Panc1 (cell line): Measurements from ENCODE around the gene MSH4. TPM values are rescaled to one million over a fixed set of nuclear protein-coding genes. Genes with fewer than 3 reads are reported as not detected.

Source experiments
- ATAC-seq: fragments of 200-7000 bp; cut with Tn5 transposase; 2 replicates; pipeline ENCODE4 v1.9.1; 2020; ENCODE audit warnings: mild to moderate bottlenecking, moderate library complexity
- BruUV-seq: library from RNA; stranded (reverse); fragments of 400-500 nt; replicated peaks from 2 replicates; lab custom pipeline; 2021; lab: Mats Ljungman, UMichigan
- CTCF ChIA-PET: fragments of 300-600 bp; sonication (Branson Sonifier 250); formaldehyde crosslinking; loops from one replicate; lab custom pipeline; 2022; ENCODE audit warnings: antibody characterized with exemption; lab: Charles Lee
- POLR2A ChIA-PET: fragments of 300-600 bp; sonication (Branson Sonifier 250); formaldehyde crosslinking; loops from one replicate; lab custom pipeline; 2022; ENCODE audit warnings: antibody characterized with exemption; lab: Charles Lee
- DNase-seq: peaks from one replicate; pipeline ENCODE4 v3.0.0-alpha.2; 2010; ENCODE audit warnings: low read depth, low spot score
- H3K27ac ChIP-seq: 2 replicates; pipeline ENCODE4 v1.5.1; 2011; ENCODE audit warnings: mild to moderate bottlenecking, low read length, inconsistent platforms
- H3K27me3 ChIP-seq: fragments of 200-500 bp; sonication (Bioruptor generic); 2 replicates; pipeline ENCODE4 v1.6.0; 2014; ENCODE audit warnings: low read length, inconsistent platforms; ENCODE audit not compliant: control insufficient read depth, insufficient read depth
- H3K36me3 ChIP-seq: fragments of 200-500 bp; sonication (Bioruptor generic); 2 replicates; pipeline ENCODE4 v1.5.1; 2014; ENCODE audit warnings: inconsistent platforms, mild to moderate bottlenecking, low read length, moderate library complexity; ENCODE audit not compliant: control insufficient read depth, insufficient read depth
- H3K4me1 ChIP-seq: 2 replicates; pipeline ENCODE4 v1.5.1; 2011; ENCODE audit warnings: inconsistent platforms, mild to moderate bottlenecking, low read length, moderate library complexity; ENCODE audit not compliant: control insufficient read depth, insufficient read depth
- H3K4me3 ChIP-seq, 2 experiments: 2 replicates each; pipeline ENCODE4 v1.5.1; 2011 to 2012; ENCODE audit warnings: low read depth in 2 of 2, low read length in 2 of 2, mild to moderate bottlenecking in 2 of 2, inconsistent platforms in 1 of 2, moderate library complexity in 1 of 2
- H3K9me3 ChIP-seq: fragments of 200-500 bp; sonication (Bioruptor generic); 2 replicates; pipeline ENCODE4 v1.5.1; 2014; ENCODE audit warnings: low read depth, mild to moderate bottlenecking, inconsistent platforms, low read length, moderate library complexity; ENCODE audit not compliant: control insufficient read depth, insufficient read depth
- POLR2AphosphoS5 ChIP-seq: IDR thresholded peaks from 2 replicates; pipeline ENCODE4 v1.6.1; 2012; ENCODE audit warnings: mild to moderate bottlenecking, low read depth, low read length, moderate library complexity
- SIN3A ChIP-seq: IDR thresholded peaks from 2 replicates; pipeline ENCODE4 v1.6.1; 2012; ENCODE audit warnings: low read depth, mild to moderate bottlenecking, low read length, moderate library complexity, borderline replicate concordance; ENCODE audit not compliant: insufficient read depth
- TCF7L2 ChIP-seq: IDR thresholded peaks from 2 replicates; pipeline ENCODE4 v1.6.1; 2011; ENCODE audit warnings: mild to moderate bottlenecking, low read depth, low read length, inconsistent platforms
- in situ Hi-C: cut with HindIII; loops from 2 replicates; pipeline ENCODE4 v1.10.0; 2016; ENCODE audit warnings: low sequenced_read_pairs, low pct_unique_long_range_greater_than_20kb
- intact Hi-C: fragments of 100-400 bp; cut with micrococcal nuclease; formaldehyde crosslinking; loops from one replicate; pipeline ENCODE4 v1.10.0; 2022; ENCODE audit not compliant: unreplicated experiment
- total RNA-seq: library from RNA; stranded (reverse); gene quantifications from one replicate; pipeline ENCODE4 v1.2.1, GENCODE V29; 2021; ENCODE audit not compliant: unreplicated experiment
- TF ChIP-seq, protein P1 (sequence below), 2 experiments: IDR thresholded peaks; 2 replicates each; pipeline ENCODE4 v1.6.1; 2011 to 2012; ENCODE audit warnings: low read depth in 2 of 2, control low read depth in 1 of 2, low read length in 1 of 2, mild to moderate bottlenecking in 1 of 2, moderate library complexity in 1 of 2; ENCODE audit not compliant: insufficient read depth in 1 of 2
- TF ChIP-seq, protein P2 (sequence below): fragments of 450-650 bp; IDR thresholded peaks from 2 replicates; pipeline ENCODE4 v1.5.1; 2017; ENCODE audit warnings: mild to moderate bottlenecking

Gene MSH4
- total RNA-seq, 1 experiment from 2014 or later = 0.26 TPM

DNA sequence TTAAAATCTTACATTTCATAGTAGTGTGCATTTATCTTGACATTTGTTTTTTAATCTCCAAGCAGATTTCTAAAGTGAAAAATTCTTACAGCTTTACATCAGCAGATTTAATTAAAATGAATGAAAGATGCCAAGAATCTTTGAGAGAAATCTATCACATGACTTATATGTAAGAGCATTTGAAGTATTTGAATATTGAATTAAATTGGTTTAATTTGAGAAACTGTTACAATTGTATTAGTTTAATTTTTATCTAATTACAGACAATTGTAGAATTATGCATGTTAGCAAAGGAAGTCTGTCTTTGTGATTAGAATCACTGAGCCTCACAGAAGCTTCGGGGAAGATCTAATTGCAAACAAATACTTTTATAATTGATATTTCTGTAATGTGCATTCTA, 83.3 kb downstream of the MSH4 start:
- H3K4me1 ChIP-seq = no peaks in the 10 kb centered on the region
- no peaks in the 10 kb centered on the region for H3K36me3 ChIP-seq
- H3K27me3 ChIP-seq = peaks cover 9% of the 10 kb centered on the region
- H3K9me3 ChIP-seq = no peaks in the 10 kb centered on the region
- DNase-seq (no peak), ATAC-seq (no peak)
- BruUV-seq = no TSS peak
- no peak for TF ChIP-seq SIN3A
- TF ChIP-seq, protein P1, sequence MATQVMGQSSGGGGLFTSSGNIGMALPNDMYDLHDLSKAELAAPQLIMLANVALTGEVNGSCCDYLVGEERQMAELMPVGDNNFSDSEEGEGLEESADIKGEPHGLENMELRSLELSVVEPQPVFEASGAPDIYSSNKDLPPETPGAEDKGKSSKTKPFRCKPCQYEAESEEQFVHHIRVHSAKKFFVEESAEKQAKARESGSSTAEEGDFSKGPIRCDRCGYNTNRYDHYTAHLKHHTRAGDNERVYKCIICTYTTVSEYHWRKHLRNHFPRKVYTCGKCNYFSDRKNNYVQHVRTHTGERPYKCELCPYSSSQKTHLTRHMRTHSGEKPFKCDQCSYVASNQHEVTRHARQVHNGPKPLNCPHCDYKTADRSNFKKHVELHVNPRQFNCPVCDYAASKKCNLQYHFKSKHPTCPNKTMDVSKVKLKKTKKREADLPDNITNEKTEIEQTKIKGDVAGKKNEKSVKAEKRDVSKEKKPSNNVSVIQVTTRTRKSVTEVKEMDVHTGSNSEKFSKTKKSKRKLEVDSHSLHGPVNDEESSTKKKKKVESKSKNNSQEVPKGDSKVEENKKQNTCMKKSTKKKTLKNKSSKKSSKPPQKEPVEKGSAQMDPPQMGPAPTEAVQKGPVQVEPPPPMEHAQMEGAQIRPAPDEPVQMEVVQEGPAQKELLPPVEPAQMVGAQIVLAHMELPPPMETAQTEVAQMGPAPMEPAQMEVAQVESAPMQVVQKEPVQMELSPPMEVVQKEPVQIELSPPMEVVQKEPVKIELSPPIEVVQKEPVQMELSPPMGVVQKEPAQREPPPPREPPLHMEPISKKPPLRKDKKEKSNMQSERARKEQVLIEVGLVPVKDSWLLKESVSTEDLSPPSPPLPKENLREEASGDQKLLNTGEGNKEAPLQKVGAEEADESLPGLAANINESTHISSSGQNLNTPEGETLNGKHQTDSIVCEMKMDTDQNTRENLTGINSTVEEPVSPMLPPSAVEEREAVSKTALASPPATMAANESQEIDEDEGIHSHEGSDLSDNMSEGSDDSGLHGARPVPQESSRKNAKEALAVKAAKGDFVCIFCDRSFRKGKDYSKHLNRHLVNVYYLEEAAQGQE (IDR thresholded peaks at IDR 0.05; ENCODE audit: insufficient read depth in 1 of 2, low read depth in 2 of 2, low read length in 1 of 2) = no peak
- no peak for TF ChIP-seq POLR2AphosphoS5
- no peak for TF ChIP-seq TCF7L2
- TF ChIP-seq, protein P2, sequence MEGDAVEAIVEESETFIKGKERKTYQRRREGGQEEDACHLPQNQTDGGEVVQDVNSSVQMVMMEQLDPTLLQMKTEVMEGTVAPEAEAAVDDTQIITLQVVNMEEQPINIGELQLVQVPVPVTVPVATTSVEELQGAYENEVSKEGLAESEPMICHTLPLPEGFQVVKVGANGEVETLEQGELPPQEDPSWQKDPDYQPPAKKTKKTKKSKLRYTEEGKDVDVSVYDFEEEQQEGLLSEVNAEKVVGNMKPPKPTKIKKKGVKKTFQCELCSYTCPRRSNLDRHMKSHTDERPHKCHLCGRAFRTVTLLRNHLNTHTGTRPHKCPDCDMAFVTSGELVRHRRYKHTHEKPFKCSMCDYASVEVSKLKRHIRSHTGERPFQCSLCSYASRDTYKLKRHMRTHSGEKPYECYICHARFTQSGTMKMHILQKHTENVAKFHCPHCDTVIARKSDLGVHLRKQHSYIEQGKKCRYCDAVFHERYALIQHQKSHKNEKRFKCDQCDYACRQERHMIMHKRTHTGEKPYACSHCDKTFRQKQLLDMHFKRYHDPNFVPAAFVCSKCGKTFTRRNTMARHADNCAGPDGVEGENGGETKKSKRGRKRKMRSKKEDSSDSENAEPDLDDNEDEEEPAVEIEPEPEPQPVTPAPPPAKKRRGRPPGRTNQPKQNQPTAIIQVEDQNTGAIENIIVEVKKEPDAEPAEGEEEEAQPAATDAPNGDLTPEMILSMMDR = no peak
- in situ Hi-C loops (no loop called here), intact Hi-C loops (no loop called here)
- no peak overlapping the region for H3K27ac ChIP-seq
- no peak overlapping the region for H3K4me3 ChIP-seq
- ChIA-PET CTCF (no interaction called here), POLR2A (no interaction called here)

DNA sequence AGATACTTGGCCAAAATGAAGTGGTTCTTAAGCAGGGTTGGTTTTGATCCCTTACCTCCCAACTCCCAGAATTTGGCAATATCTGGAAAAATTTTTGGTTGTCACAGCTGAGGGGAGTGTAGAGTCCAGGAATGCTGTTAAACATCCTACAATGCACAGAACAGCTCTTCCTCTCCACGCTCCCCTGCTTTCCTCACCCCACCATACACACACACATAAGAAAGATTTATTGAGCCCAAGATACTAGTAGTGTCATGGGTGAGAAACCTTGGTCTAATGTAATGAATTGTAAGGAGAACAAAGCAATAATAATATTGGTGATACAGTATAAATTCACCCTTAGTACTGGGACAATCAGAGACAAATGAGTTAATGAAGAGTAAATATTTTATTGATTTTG, 87.8 kb downstream of the MSH4 start:
- no peak for DNase-seq
- no peak overlapping the region for H3K27ac ChIP-seq

More for the DNA sequence above, 87.8 kb downstream of the MSH4 start:
- no peak for TF ChIP-seq SIN3A
- TF ChIP-seq TCF7L2 = no peak
- TF ChIP-seq, protein P1 (IDR thresholded peaks at IDR 0.05; ENCODE audit: insufficient read depth in 1 of 2, low read depth in 2 of 2, low read length in 1 of 2) = no peak
- TF ChIP-seq, protein P2 = no peak
- no peak for TF ChIP-seq POLR2AphosphoS5
- Histone ChIP-seq H3K4me1 (no peaks in the 10 kb centered on the region), H3K36me3 (no peaks in the 10 kb centered on the region; the same call in 1 of the 2 replicates), H3K4me3 (no peak overlapping the region), H3K27me3 (peaks cover under 1% of the 10 kb centered on the region; the same call in 1 of the 2 replicates), H3K9me3 (no peaks in the 10 kb centered on the region)
- ChIA-PET POLR2A (no interaction called here), CTCF (no interaction called here)
- no TSS peak for BruUV-seq
- intact Hi-C loops = no loop called here
- ATAC-seq = no peak
- in situ Hi-C loops = no loop called here
